Right lobe of liver (tissue), 6 donors: Measurements from ENCODE around the gene RNF26. TPM values are rescaled to one million over a fixed set of nuclear protein-coding genes. Genes with fewer than 3 reads are reported as not detected.

Source experiments
- ATAC-seq, 4 donors: fragments of 200-7000 bp; cut with Tn5 transposase; one replicate each; pipeline ENCODE4 v1.9.1; 2020; ENCODE audit warnings: mild to moderate bottlenecking in 4 of 4, moderate library complexity in 4 of 4
- DNase-seq, 3 donors: peaks; one replicate each; pipeline ENCODE4 v3.0.0-alpha.2; 2020
- H3K27ac ChIP-seq, 3 donors: fragments of 200-600 bp; one replicate each; pipeline ENCODE4 v1.8.0; 2022
- H3K27me3 ChIP-seq, 2 donors: fragments of 200-600 bp; one replicate each; pipeline ENCODE4 v1.8.0; 2022
- H3K36me3 ChIP-seq, 4 donors: fragments of 200-600 bp; sonication (generic) in 1 of 4; one replicate each; pipeline versions ENCODE4 v1.5.1 to v1.8.0; 2017 to 2022; ENCODE audit warnings: control low read depth in 1 of 4
- H3K4me1 ChIP-seq, 4 donors: fragments of 200-600 bp; sonication (generic) in 1 of 4; one replicate each; pipeline versions ENCODE4 v1.5.1 to v1.8.0; 2017 to 2022; ENCODE audit warnings: control low read depth in 1 of 4
- H3K4me3 ChIP-seq, 3 donors: fragments of 200-600 bp; one replicate each; pipeline ENCODE4 v1.8.0; 2022
- H3K9me3 ChIP-seq, 4 donors: fragments of 200-600 bp; sonication (generic) in 1 of 4; one replicate each; pipeline versions ENCODE4 v1.5.1 to v1.8.0; 2017 to 2022; ENCODE audit warnings: control low read depth in 1 of 4
- POLR2A ChIP-seq: fragments of 450-650 bp; IDR thresholded peaks from one replicate; pipeline ENCODE4 v1.6.1; 2017; ENCODE audit warnings: antibody characterized with exemption, mild to moderate bottlenecking
- WGBS: methylation state at CpG from one replicate; pipeline ENCODE4 v1.1.6; 2018; ENCODE audit warnings: low coverage, low lambda C conversion rate; ENCODE audit not compliant: insufficient coverage; ENCODE audit errors: missing lambda C conversion rate; 5-methylcytosine and 5-hydroxymethylcytosine counted together
- intact Hi-C, 2 donors: fragments of 100-400 bp; cut with DNase I; formaldehyde crosslinking; loops; one replicate each; pipeline versions ENCODE4 v1.11.2 to v1.14.1; 2022
- total RNA-seq, 6 experiments: library from RNA; depleted of rRNA in 2 of 6; stranded (reverse); fragments of >200 nt in 2 of 6; fragmentation: NEBNext Ultra II Directional in 3 of 6; extraction: Animal tissue kit (Norgen Biotek cat#: 25700) in 3 of 6; gene quantifications; one replicate each; pipeline versions ENCODE4 v1.1.0 to v1.2.4, GENCODE V29; 2016 to 2023
- TF ChIP-seq, protein P1 (sequence below), 4 donors: fragments of 200-600 bp in 3 of 4; fragments of 450-650 bp in 1 of 4; IDR thresholded peaks; one replicate each; pipeline versions ENCODE4 v1.5.1 to v1.8.0; 2016 to 2022; ENCODE audit warnings: antibody characterized with exemption in 4 of 4, mild to moderate bottlenecking in 2 of 4
- donor health status: DM: no; HTN: yes; CAD: no.
- donor health status: DM: no; HTN: no; CAD: no.
- donor health status: DM: no; HTN: no; CAD: no.
- donor health status: DM: no; HTN: yes; CAD: no.
- donor health status: DM: no; HTN: yes; CAD: no.

The RNF26 gene
- total RNA-seq, 6 experiments from 2014 or later: 12.9 to 18.1 (median 15.1) TPM

DNA sequence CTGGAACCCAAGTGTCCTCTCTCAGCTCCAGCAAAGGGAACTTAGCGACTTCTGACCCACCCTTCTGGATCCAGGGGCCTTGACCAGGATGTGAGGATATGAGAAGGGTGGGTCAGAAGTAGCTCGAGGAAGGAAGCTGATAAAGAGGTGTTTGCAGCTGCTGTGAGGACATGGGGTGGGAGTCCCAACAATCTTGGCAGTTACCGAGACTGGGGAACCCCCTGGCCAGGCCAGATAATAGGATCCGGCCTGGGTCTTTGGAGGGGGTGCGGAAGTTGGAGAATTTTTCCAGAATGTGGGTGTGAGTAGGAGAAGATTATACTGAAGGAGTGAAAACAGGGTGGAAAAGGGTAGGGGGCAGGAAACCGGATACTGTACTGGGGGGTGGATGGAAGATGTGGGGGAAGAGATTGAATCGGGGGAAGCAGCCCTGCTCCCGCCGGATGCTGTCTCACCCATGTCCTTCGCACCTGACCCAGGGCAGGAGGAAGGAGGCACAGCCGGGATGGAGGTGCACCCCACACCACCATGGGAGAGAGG lies 14.6 kb upstream of the RNF26 start:
- DNase-seq (peak in 1 of 3 donors; percentile 56), ATAC-seq (peak; percentile 22 to 45 (median 30))
- Histone ChIP-seq H3K4me1 (peaks cover 0 to 25% (median 4%) of the 10 kb centered on the region in 4 donors), H3K4me3 (no peak overlapping the region), H3K27ac (no peak overlapping the region), H3K36me3 (no peaks in the 10 kb centered on the region), H3K27me3 (peaks cover 0 to 4% of the 10 kb centered on the region in 2 donors), H3K9me3 (no peaks in the 10 kb centered on the region)
- intact Hi-C loops: no loop called here
- WGBS: 63% methylated on average over 8 of the region's 11 CpGs
- no peak for TF ChIP-seq POLR2A
- TF ChIP-seq, protein P1, sequence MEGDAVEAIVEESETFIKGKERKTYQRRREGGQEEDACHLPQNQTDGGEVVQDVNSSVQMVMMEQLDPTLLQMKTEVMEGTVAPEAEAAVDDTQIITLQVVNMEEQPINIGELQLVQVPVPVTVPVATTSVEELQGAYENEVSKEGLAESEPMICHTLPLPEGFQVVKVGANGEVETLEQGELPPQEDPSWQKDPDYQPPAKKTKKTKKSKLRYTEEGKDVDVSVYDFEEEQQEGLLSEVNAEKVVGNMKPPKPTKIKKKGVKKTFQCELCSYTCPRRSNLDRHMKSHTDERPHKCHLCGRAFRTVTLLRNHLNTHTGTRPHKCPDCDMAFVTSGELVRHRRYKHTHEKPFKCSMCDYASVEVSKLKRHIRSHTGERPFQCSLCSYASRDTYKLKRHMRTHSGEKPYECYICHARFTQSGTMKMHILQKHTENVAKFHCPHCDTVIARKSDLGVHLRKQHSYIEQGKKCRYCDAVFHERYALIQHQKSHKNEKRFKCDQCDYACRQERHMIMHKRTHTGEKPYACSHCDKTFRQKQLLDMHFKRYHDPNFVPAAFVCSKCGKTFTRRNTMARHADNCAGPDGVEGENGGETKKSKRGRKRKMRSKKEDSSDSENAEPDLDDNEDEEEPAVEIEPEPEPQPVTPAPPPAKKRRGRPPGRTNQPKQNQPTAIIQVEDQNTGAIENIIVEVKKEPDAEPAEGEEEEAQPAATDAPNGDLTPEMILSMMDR (IDR thresholded peaks at IDR 0.05): no peak

DNA sequence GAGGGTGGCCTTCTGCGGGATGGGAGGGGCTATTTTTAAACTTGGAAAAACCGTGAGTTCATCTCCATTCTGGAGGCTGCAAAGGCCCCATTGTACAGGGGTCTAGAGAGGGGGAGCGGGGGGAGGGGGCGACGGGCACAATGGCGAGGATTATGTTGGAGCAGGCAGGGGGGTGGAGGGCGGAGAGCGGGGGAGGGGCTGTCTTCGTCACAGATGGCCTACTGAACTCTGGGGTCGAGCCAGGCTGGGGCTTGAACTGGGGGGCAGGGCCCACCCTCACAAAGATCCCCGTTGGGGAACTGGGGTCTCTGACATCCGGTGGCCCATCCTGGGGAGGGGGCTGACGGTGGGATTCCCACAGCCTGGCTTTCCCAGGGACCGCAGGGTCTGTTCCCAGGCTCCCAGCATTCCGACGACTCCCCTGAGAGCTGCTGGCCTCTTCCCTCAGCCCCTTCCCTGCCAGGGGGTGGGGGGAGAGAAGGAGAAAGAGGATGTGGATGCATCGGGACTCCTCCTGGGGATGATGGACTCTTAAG lies 14.0 kb upstream of the RNF26 start:
- H3K4me1 ChIP-seq: peaks cover 0 to 25% (median 4%) of the 10 kb centered on the region in 4 donors
- H3K36me3 ChIP-seq: no peaks in the 10 kb centered on the region
- peak overlapping the region in 2 of 3 donors; percentile 39 to 42 for H3K4me3 ChIP-seq
- H3K9me3 ChIP-seq: no peaks in the 10 kb centered on the region
- DNase-seq: peak in 1 of 3 donors; percentile 52
- no peak for ATAC-seq
- intact Hi-C loops: no loop called here
- H3K27ac ChIP-seq: peak overlapping the region in 2 of 3 donors; percentile 50 to 75
- WGBS: 29% methylated on average over 10 of the region's 17 CpGs
- H3K27me3 ChIP-seq: peaks cover 0 to 4% of the 10 kb centered on the region in 2 donors
- TF ChIP-seq, protein P1 (IDR thresholded peaks at IDR 0.05): no peak
- TF ChIP-seq POLR2A: no peak

DNA sequence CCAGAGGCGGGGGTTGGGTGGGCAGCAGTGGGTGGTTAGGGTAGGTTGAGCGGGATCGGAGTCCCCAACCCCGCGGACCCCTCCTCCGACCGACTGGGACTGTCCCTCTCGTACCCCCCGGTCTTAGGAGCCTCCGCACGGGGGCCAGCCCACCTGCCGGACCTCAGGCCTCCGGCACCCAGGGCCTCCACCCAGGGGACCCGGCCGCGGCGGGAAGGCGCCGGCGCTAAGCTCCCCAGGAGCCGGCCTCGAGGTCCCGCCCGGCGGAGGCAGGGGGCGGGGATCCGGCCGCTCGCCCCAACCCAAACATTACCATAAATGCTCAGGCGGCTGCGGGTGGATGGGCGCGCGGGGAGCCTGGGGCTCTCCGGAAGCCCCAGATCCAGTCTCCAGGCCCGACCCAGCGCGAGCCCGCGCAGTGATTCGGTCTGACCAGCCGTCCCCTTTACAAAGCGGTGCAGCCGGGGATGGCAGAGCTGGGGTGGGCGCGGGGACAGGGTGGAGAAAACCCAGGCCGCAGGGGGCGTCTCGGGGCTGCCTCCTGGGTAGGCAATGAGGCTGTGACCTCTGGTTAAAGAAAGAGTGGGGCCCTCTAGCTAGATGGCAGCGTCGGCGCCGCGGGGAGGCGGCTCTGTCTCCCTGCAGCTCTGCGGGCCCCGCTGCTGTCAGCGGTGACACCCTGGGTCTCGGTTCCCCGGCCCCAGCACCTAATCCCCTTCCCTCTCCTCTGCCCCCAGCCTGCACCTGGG lies 13.4 kb upstream of the RNF26 start:
- DNase-seq: peak; percentile 54 to 68 (median 63)
- Histone ChIP-seq H3K4me3 (peak overlapping the region; percentile 39 to 48 (median 42)), H3K27ac (peak overlapping the region; percentile 44 to 75 (median 50)), H3K4me1 (peaks cover 0 to 23% (median 4%) of the 10 kb centered on the region in 4 donors), H3K9me3 (no peaks in the 10 kb centered on the region), H3K27me3 (peaks cover 0 to 4% of the 10 kb centered on the region in 2 donors), H3K36me3 (no peaks in the 10 kb centered on the region)
- ATAC-seq: peak; percentile 32 to 47 (median 45)
- intact Hi-C loops: no loop called here
- TF ChIP-seq POLR2A: peak; percentile 21
- TF ChIP-seq, protein P1 (IDR thresholded peaks at IDR 0.05): no peak
- WGBS: under 1% methylated on average over 20 of the region's 60 CpGs

DNA sequence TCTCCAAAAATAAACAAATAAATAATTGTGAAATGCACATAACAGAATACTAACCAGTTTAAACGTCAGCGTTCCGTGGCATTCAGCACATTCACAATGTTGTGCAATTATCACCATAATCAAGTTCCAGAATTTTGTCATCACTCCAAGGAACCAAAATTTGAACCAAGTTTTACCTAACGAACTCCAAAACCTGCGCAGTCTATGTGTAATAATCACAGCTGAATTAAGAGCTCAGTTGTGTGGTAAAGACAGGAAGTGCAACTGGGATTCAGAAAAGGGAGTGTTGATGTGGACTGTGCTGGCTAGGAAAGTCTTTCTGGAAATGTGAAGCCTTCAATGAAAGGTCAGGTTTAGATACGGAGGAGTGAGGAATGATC lies 12.0 kb upstream of the RNF26 start:
- DNase-seq: no peak
- Histone ChIP-seq H3K4me1 (peaks cover 0 to 12% (median 4%) of the 10 kb centered on the region in 4 donors), H3K27me3 (no peaks in the 10 kb centered on the region), H3K9me3 (no peaks in the 10 kb centered on the region), H3K4me3 (no peak overlapping the region), H3K36me3 (no peaks in the 10 kb centered on the region), H3K27ac (peak overlapping the region in 1 of 3 donors; percentile 75)
- TF ChIP-seq POLR2A: no peak
- TF ChIP-seq, protein P1 (IDR thresholded peaks at IDR 0.05): peak in 1 of 4 donors; percentile 6
- ATAC-seq: peak in 1 of 4 donors; percentile 20
- intact Hi-C loops: no loop called here
- 19% methylated on average over 6 of the region's 6 CpGs for WGBS
